Keratinocyte (primary cell): ENCODE data around the gene MAPKAPK3. TPM values are rescaled to one million over a fixed set of nuclear protein-coding genes. Genes with fewer than 3 reads are reported as not detected.

Experiments used
- DNase-seq: peaks from one replicate; pipeline ENCODE4 v3.0.0-alpha.2; 2011; ENCODE audit warnings: low read depth, missing footprints, low spot score
- FAIRE-seq: peaks from 2 replicates; lab custom pipeline; 2011; peaks lifted over from hg19 to GRCh38; lab: Jason Lieb, UNC
- H2AFZ ChIP-seq: 2 replicates; pipeline ENCODE4 v1.6.0; 2012; ENCODE audit warnings: low read length, control low read depth, inconsistent platforms; ENCODE audit not compliant: control insufficient read depth
- H3K27ac ChIP-seq: 2 replicates; pipeline ENCODE4 v1.5.1; 2011; ENCODE audit warnings: low read length; ENCODE audit not compliant: control insufficient read depth, insufficient read depth
- H3K27me3 ChIP-seq: 3 replicates; pipeline ENCODE4 v1.6.0; 2011; ENCODE audit warnings: low read length; ENCODE audit not compliant: control insufficient read depth, insufficient read depth; ENCODE audit errors: extremely low read depth
- H3K36me3 ChIP-seq, 2 experiments: 2 replicates in 1 of 2; 3 replicates in 1 of 2; pipeline ENCODE4 v1.5.1; 2011; ENCODE audit warnings: low read length in 2 of 2, mild to moderate bottlenecking in 1 of 2; ENCODE audit not compliant: control insufficient read depth in 2 of 2, insufficient read depth in 2 of 2; ENCODE audit errors: extremely low read depth in 1 of 2
- H3K4me1 ChIP-seq: 3 replicates; pipeline ENCODE4 v1.5.1; 2011; ENCODE audit warnings: low read length; ENCODE audit not compliant: control insufficient read depth, insufficient read depth; ENCODE audit errors: extremely low read depth
- H3K4me2 ChIP-seq: 3 replicates; pipeline ENCODE4 v1.6.0; 2011; ENCODE audit warnings: low read depth, low read length; ENCODE audit not compliant: control insufficient read depth, insufficient read depth; ENCODE audit errors: extremely low read depth
- H3K4me3 ChIP-seq, 3 experiments: fragments of 200-600 bp in 1 of 3; sonication (generic) in 1 of 3; 2 replicates in 2 of 3; 3 replicates in 1 of 3; pipeline ENCODE4 v1.5.1; 2011 to 2016; ENCODE audit warnings: low read length in 3 of 3, mild to moderate bottlenecking in 3 of 3, control low read depth in 2 of 3, inconsistent platforms in 1 of 3, low read depth in 1 of 3, mixed read lengths in 1 of 3, mixed run types in 1 of 3, moderate library complexity in 1 of 3; ENCODE audit not compliant: control insufficient read depth in 2 of 3, insufficient read depth in 2 of 3; ENCODE audit errors: extremely low read depth in 1 of 3
- H3K79me2 ChIP-seq: 2 replicates; pipeline ENCODE4 v1.6.0; 2012; ENCODE audit warnings: low read length; ENCODE audit not compliant: control insufficient read depth, insufficient read depth
- H3K9ac ChIP-seq: 3 replicates; pipeline ENCODE4 v1.6.0; 2011; ENCODE audit warnings: low read length; ENCODE audit not compliant: control insufficient read depth, insufficient read depth; ENCODE audit errors: extremely low read depth
- H3K9me1 ChIP-seq: 3 replicates; pipeline ENCODE4 v1.6.0; 2011; ENCODE audit warnings: low read length; ENCODE audit not compliant: control insufficient read depth, insufficient read depth; ENCODE audit errors: extremely low read depth
- H3K9me3 ChIP-seq: 2 replicates; pipeline ENCODE4 v1.5.1; 2012; ENCODE audit warnings: low read depth, low read length; ENCODE audit not compliant: control insufficient read depth
- H4K20me1 ChIP-seq: 3 replicates; pipeline ENCODE4 v1.6.0; 2011; ENCODE audit warnings: low read length; ENCODE audit not compliant: control insufficient read depth, insufficient read depth; ENCODE audit errors: extremely low read depth
- CTCF ChIP-seq, 3 experiments: IDR thresholded peaks in 1 of 3; conservative IDR thresholded peaks in 1 of 3; optimal IDR thresholded peaks in 1 of 3; 2 replicates in 2 of 3; 3 replicates in 1 of 3; pipeline versions ENCODE3 to v1.5.1; 2011; ENCODE audit warnings: low read length in 3 of 3, mild to moderate bottlenecking in 3 of 3, moderate library complexity in 2 of 3, control low read depth in 1 of 3, inconsistent platforms in 1 of 3; ENCODE audit not compliant: insufficient read depth in 2 of 3; ENCODE audit errors: extremely low read depth in 1 of 3
- EZH2 ChIP-seq: IDR thresholded peaks from one replicate; pipeline ENCODE4 v1.6.1; 2012; ENCODE audit warnings: inconsistent platforms, mild to moderate bottlenecking, low read length, moderate library complexity
- dilution Hi-C: fragments of 300-500 bp; cut with MboI; formaldehyde crosslinking; loops from one replicate; pipeline ENCODE4 v1.7.0; 2020; ENCODE audit warnings: low sequenced_read_pairs; ENCODE audit not compliant: extremely low pct_ligation_motif_present
- polyA plus RNA-seq, 5 experiments: library from polyadenylated mRNA; depleted of rRNA in 3 of 5; stranded (reverse) in 3 of 5; stranded (forward) in 1 of 5; unstranded in 1 of 5; fragments of >200 nt; gene quantifications; 1 replicate in 1 of 5; 2 replicates in 3 of 5; 3 replicates in 1 of 5; pipeline versions ENCODE4 v1.2.1 to v1.2.3, GENCODE V29; 2011 to 2012; ENCODE audit warnings: missing spikeins in 2 of 5, low read depth in 1 of 5, low replicate concordance in 1 of 5

The MAPKAPK3 gene
- polyA plus RNA-seq, 1 donor (not counting 4 experiments of a cell fraction or from before 2014, with no cell fraction given) = 134 TPM

GRCh38 chr3:50630394-50630793, 13.4 kb downstream of the MAPKAPK3 start:
- dilution Hi-C loops = no loop called here
- Histone ChIP-seq H3K27me3 (no peaks in the 10 kb centered on the region), H3K4me3 (no peak overlapping the region), H3K79me2 (peaks cover 90% of the 10 kb centered on the region), H3K36me3 (peaks cover 13 to 15% of the 10 kb centered on the region in 2 experiments), H3K27ac (no peak overlapping the region), H3K4me2 (no peak overlapping the region), H3K9ac (no peak overlapping the region), H3K4me1 (peaks cover 67% of the 10 kb centered on the region), H3K9me3 (no peaks in the 10 kb centered on the region), H2AFZ (no peak overlapping the region), H4K20me1 (no peaks in the 10 kb centered on the region), H3K9me1 (peaks cover 3% of the 10 kb centered on the region)
- FAIRE-seq (no peak), DNase-seq (no peak)
- no peak for TF ChIP-seq EZH2
- no peak for TF ChIP-seq CTCF (optimal IDR thresholded peaks at IDR 0.05 in 1 of 3, IDR thresholded peaks at IDR 0.05 in 1 of 3, conservative IDR thresholded peaks at IDR 0.05 in 1 of 3; ENCODE audit: extremely low read depth in 1 of 3, insufficient read depth in 2 of 3, low read length in 3 of 3)

- DNase-seq (no peak), FAIRE-seq (peak; percentile 57)
- TF ChIP-seq CTCF (optimal IDR thresholded peaks at IDR 0.05 in 1 of 3, IDR thresholded peaks at IDR 0.05 in 1 of 3, conservative IDR thresholded peaks at IDR 0.05 in 1 of 3; ENCODE audit: extremely low read depth in 1 of 3, insufficient read depth in 2 of 3, low read length in 3 of 3) (no peak), EZH2 (no peak)
- Histone ChIP-seq H3K27ac (no peak overlapping the region), H3K4me1 (peaks cover 62% of the 10 kb centered on the region), H3K36me3 (peaks cover 13 to 15% of the 10 kb centered on the region in 2 experiments), H3K9me1 (peaks cover 3% of the 10 kb centered on the region), H3K9me3 (no peaks in the 10 kb centered on the region), H3K4me3 (no peak overlapping the region), H3K9ac (no peak overlapping the region), H4K20me1 (no peaks in the 10 kb centered on the region), H3K79me2 (peaks cover 87% of the 10 kb centered on the region), H3K4me2 (no peak overlapping the region), H2AFZ (no peak overlapping the region), H3K27me3 (no peaks in the 10 kb centered on the region)
- dilution Hi-C loops = no loop called here
These were observed 13.9 kb downstream of the MAPKAPK3 start for GRCh38 chr3:50630877-50631276.
